Left renal pelvis (tissue), 4 donors: ENCODE results near the gene SRR. TPM values are rescaled to one million over a fixed set of nuclear protein-coding genes. Genes with fewer than 3 reads are reported as not detected.

Source experiments
- DNase-seq, 4 donors: peaks; one replicate each; pipeline ENCODE4 v3.0.0-alpha.2; 2013; ENCODE audit warnings: low read depth in 4 of 4, low spot score in 3 of 4
- polyA plus RNA-seq, 4 donors: library from polyadenylated mRNA; unstranded; fragments of 120-200 nt; gene quantifications; one replicate each; pipeline ENCODE4 v1.2.1, GENCODE V29; 2013; ENCODE audit not compliant: insufficient read length in 4 of 4

The SRR gene
- polyA plus RNA-seq, 4 donors = 22.0 to 25.8 (median 23.2) TPM

- no peak for DNase-seq
Measured at GRCh38 chr17:2369039-2369438, 65.3 kb downstream of the SRR start.

- no peak for DNase-seq
Measured at GRCh38 chr17:2369551-2370210, 65.9 kb downstream of the SRR start.

GRCh38 chr17:2370211-2370589, 66.5 kb downstream of the SRR start:
- DNase-seq = no peak

DNA sequence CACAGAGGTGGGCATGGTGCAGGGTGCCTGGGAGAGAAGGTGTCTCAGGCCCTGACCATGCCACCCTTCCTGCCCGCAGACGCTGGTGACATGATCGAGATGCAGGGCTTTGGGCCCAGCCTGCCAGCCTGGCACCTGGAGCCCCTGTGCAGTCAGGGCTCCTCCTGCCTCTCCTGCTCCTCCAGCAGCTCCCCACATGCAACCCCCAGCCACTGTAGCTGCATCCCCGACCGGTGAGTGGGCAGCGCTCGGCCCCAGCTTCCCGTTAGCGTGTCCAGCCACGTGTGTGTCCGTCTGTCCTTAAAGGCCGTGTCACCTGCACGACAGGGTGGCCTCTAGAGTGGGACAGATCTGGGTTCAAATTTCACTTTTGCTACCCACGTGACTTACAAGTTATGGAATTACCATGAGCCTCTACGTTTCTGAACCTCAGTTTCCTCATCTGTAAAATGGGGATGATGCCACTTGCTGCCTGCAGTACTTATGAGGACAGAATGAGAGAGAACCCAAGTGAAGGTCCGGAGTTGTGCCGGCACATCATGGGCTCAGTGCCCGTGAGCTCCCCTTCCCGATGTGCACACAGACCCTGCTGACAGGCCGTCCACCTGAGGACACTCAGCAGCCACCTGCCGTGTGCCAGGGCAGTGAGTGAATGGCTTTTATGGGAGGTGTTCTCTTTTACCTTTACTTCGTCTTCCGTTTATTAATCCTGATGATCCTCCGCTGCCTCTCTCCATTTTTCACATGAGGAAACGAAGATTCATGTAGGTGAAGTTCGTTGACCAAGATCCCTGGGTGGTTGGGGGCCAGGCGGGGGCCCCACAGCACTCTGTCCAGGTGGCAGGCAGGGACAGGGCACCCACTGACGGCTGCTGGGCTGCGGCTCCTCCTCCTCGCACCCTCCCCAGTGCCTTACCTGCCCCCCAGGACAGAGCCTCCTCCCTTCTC, 67.7 kb downstream of the SRR start:
- no peak for DNase-seq

- DNase-seq = no peak
Measured at GRCh38 chr17:2372180-2372579, 68.4 kb downstream of the SRR start.

- no peak for DNase-seq
Measured at GRCh38 chr17:2372681-2373080, 68.9 kb downstream of the SRR start.

- DNase-seq = no peak
Measured at GRCh38 chr17:2373179-2373578, 69.4 kb downstream of the SRR start.

Other genes starting within 250 kb of the SRR start
- 10 to 100 TPM; 14.3 to 98.2 (median 21.6) TPM for gene HIC1, start 248.8 kb upstream of the SRR start, polyA plus RNA-seq
- 10 to 100 TPM; 27.8 to 35.8 (median 30.7) TPM for gene SMG6, start 165 bp upstream of the SRR start, polyA plus RNA-seq
- 10 to 100 TPM; 32.6 to 39.8 (median 34.6) TPM for gene TSR1, start 32.5 kb downstream of the SRR start, polyA plus RNA-seq
- gene SGSM2, start 33.6 kb downstream of the SRR start, polyA plus RNA-seq = 10 to 100 TPM; 47.9 to 92.8 (median 62.0) TPM
- 10 to 100 TPM; 11.5 to 20.6 (median 15.6) TPM for gene MNT, start 97.1 kb downstream of the SRR start, polyA plus RNA-seq
- gene METTL16, start 207.9 kb downstream of the SRR start, polyA plus RNA-seq = 10 to 100 TPM; 39.1 to 42.5 (median 40.5) TPM